ENCODE data around the gene LACC1.

Gene LACC1

GRCh38 chr13:43880926-43881325, 1.2 kb downstream of the LACC1 start:
- no peak for DNase-seq (ENCODE audit: low read depth, low spot score)
- H3K4me3 ChIP-seq (ENCODE audit: low read length): no peak overlapping the region

GRCh38 chr13:43881580-43881979, 1.9 kb downstream of the LACC1 start:
- H3K4me3 ChIP-seq (ENCODE audit: low read length): no peak overlapping the region
- DNase-seq (ENCODE audit: low read depth, low spot score): no peak

GRCh38 chr13:43883631-43884030, 3.9 kb downstream of the LACC1 start:
- no peak overlapping the region for H3K4me3 ChIP-seq (ENCODE audit: low read length)
- DNase-seq (ENCODE audit: low read depth, low spot score): no peak

DNA sequence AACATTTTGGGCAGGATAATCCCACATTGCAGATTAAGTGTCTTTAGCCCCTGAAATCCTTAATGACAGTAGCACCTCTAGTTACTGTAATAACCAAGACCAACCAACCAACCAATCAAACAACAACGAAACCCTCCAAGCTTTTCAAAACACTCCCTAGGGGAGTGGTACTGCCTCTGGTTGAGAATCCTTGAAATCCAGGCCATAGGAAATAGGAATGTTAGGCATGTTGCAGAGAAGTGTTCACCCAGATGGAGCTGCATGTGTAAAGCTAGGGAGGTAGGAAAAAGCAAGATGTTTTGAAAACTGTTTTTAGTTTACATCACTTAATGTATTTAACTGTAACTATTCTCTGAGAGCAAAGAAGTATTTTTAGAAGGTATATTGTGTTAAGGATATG, 4.5 kb downstream of the LACC1 start:
- DNase-seq (ENCODE audit: low read depth, low spot score): no peak
- H3K4me3 ChIP-seq (ENCODE audit: low read length): no peak overlapping the region

DNA sequence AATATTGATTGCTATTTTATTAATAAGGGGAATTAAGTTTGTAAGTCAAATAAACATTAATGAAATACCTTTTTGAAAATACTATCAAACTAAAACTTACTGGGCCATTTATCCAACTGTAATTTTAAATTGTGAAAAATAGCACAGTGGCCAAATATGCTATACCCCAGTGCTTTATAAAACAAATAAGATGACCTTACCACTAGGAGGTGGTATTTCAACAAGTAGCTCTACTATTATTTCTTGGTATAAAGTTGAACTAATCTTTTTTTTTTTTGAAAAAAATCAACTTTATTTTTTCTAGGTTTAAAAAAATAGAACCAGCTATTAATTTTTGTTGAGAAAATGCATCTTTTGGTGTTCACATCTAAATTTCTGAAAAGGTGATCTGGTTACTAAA, 14.7 kb downstream of the LACC1 start:
- DNase-seq (ENCODE audit: low read depth, low spot score): no peak
- H3K4me3 ChIP-seq (ENCODE audit: low read length): no peak overlapping the region

- no peak for DNase-seq (ENCODE audit: low read depth, low spot score)
- H3K4me3 ChIP-seq (ENCODE audit: low read length): no peak overlapping the region
These were observed 16.2 kb downstream of the LACC1 start for GRCh38 chr13:43895940-43896339.

GRCh38 chr13:43905435-43906031, 25.8 kb downstream of the LACC1 start:
- H3K4me3 ChIP-seq (ENCODE audit: low read length): no peak overlapping the region
- DNase-seq (ENCODE audit: low read depth, low spot score): peak; percentile 60

GRCh38 chr13:43908156-43909126, 28.7 kb downstream of the LACC1 start:
- peak; percentile 34 for DNase-seq (ENCODE audit: low read depth, low spot score)

GRCh38 chr13:43910856-43911255, 31.2 kb downstream of the LACC1 start:
- DNase-seq (ENCODE audit: low read depth, low spot score): no peak
- no peak overlapping the region for H3K4me3 ChIP-seq (ENCODE audit: low read length)

More at GRCh38 chr13:43908156-43909126, 28.7 kb downstream of the LACC1 start:
- no peak overlapping the region for H3K4me3 ChIP-seq (ENCODE audit: low read length)

DNA sequence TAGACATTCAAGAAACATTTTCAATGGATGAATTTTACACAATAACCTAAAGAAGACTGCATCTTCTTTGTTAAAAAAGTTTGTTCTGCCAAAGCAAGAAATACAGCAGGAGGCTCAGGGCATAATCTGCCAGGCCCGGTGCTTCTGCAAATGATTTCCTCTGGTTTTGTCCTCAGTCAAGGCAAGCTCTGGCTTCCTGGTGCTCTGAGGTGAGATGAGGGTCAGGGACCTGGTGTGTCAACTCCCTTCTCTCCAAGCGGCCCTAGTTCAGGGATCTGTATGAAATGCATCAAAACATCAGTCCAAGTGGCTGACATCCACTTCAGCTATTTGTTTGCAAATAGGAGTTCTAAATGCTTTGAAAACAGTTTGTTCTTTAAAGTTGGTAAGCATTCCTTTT, 31.6 kb downstream of the LACC1 start:
- no peak for DNase-seq (ENCODE audit: low read depth, low spot score)
- no peak overlapping the region for H3K4me3 ChIP-seq (ENCODE audit: low read length)

- DNase-seq (ENCODE audit: low read depth, low spot score): no peak
These were observed 32.2 kb downstream of the LACC1 start for GRCh38 chr13:43911871-43912270.

GRCh38 chr13:43915451-43915850, 35.7 kb downstream of the LACC1 start:
- DNase-seq (ENCODE audit: low read depth, low spot score): no peak
- H3K4me3 ChIP-seq (ENCODE audit: low read length): no peak overlapping the region

More at GRCh38 chr13:43911871-43912270, 32.2 kb downstream of the LACC1 start:
- H3K4me3 ChIP-seq (ENCODE audit: low read length): no peak overlapping the region

DNA sequence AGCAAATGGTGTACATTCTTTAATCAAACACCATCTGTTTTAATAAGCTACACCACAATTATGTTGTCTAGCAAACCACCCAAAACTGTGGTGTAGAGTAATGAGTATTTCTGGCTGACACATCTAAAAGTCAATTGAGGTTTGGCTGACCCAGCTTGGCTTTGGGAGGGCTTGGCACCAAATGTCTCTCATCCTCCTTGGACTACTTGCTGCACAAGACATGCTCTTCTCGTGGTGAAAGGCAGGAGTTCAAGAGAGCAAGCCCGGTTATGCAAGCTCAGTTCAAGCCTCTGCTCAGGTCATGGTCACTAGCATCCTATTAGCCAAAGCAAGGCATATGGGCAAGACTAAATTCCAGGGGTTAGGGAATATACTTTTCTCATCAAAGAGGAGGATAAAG, 37.1 kb downstream of the LACC1 start:
- no peak overlapping the region for H3K4me3 ChIP-seq (ENCODE audit: low read length)
- no peak for DNase-seq (ENCODE audit: low read depth, low spot score)

- DNase-seq (ENCODE audit: low read depth, low spot score): no peak
- H3K4me3 ChIP-seq (ENCODE audit: low read length): no peak overlapping the region
These were observed 38.9 kb downstream of the LACC1 start for GRCh38 chr13:43918636-43919035.

GRCh38 chr13:43920965-43921674, 41.4 kb downstream of the LACC1 start:
- no peak for DNase-seq (ENCODE audit: low read depth, low spot score)
- H3K4me3 ChIP-seq (ENCODE audit: low read length): no peak overlapping the region

GRCh38 chr13:43924549-43925245, 45.0 kb downstream of the LACC1 start:
- DNase-seq (ENCODE audit: low read depth, low spot score): no peak
- H3K4me3 ChIP-seq (ENCODE audit: low read length): no peak overlapping the region

DNA sequence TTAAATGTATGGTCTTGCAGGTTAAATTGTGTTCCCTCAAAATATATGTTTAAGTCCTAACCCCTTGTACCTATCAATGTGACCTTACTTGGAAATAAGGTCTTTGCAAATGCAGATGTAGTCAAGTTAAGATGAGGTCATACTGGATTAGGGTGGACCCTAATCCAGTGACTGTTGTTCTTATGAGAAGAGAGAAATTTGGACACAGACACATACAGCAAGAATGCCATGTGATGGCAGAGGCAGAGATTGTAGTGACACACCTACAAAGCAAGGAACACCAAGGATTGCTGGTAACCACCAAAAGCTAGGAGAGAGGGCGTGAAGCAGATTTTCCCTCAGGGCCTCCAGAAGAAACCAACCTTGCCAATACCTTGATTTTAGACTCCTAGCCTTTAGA, 50.2 kb downstream of the LACC1 start:
- no peak for DNase-seq (ENCODE audit: low read depth, low spot score)
- no peak overlapping the region for H3K4me3 ChIP-seq (ENCODE audit: low read length)

DNA sequence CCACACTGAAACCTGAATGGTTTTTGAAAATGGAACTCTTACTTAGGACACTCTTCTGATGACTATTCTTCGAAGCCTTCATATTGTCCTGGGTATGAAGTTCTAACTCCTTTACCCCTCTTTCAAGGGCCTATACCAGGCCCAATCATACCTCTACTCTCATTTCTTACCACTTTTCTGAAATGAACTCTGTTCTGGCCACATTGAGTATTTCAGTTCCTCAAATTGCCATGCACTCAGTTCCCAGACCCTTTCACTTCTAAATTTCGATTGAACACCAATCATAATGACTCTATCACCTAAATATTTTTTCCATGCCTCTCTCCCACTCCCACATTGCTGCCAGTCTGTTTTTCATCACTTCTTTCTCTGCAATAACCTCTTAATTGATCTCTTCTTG, 53.7 kb downstream of the LACC1 start:
- H3K4me3 ChIP-seq (ENCODE audit: low read length): no peak overlapping the region
- DNase-seq (ENCODE audit: low read depth, low spot score): no peak

DNA sequence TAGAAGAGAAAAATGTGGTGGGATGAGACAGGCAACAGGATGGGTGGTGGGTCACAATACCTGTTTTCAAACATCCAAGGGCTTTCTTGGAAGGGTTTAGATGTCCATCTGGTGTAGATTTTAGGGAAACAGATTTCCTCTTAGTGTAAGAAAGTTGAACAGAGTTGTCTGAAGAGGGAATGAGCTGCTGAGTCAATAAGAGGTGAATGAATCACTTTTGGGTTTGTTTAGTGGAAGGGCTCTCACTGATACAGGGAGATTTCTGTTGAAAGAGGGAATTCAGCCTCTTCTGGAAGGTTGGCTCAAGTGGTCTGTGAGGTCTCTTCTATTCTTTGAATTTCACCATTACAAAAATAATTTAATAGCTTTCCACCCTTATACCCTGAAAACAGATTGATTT, 54.6 kb downstream of the LACC1 start:
- no peak overlapping the region for H3K4me3 ChIP-seq (ENCODE audit: low read length)
- no peak for DNase-seq (ENCODE audit: low read depth, low spot score)

Measured in Jurkat, Clone E6-1 (cell line).